ENCODE data around the gene ZNF653.

DNA sequence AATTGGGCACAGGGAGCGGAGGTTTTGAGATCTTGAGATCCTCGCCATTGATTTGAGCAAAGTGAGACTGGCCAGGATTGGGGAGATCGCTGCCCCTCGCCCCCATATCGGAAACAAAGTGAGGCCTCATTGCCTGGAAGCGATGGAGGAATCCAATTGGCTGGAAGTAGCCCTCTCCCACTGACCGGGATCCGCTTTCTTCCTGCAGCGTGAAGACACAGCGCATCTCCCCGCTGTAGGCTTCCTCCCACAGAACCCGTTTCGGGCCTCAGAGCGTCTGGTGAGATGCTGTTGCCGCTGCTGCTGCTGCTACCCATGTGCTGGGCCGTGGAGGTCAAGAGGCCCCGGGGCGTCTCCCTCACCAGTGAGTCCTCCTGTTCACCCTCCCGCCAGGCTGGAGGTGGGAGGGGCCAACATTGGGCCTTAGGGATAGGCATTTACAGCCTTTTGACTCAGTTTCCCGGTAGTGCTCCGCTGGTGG, 69.8 kb downstream of the ZNF653 start:
- TF ChIP-seq GATA2 (IDR thresholded peaks at IDR 0.05; ENCODE audit: low read depth, low read length) = no peak
- no peak for TF ChIP-seq GATA3 (IDR thresholded peaks at IDR 0.05; ENCODE audit: low read depth, low read length)

Data from SH-SY5Y (cell line).